COLO668 (cell line): Measurements from ENCODE around the gene FCGBP.
A peak's percentile ranks its signal among the peaks of the same experiment; 100 is the strongest.

Experiments used
- DNase-seq: peaks from one replicate; lab custom pipeline; 2025; ENCODE audit not compliant: unreplicated experiment; lab: John Stamatoyannopoulos, UW

Gene FCGBP

GRCh38 chr19:39949026-39949747, 14.8 kb upstream of the FCGBP start:
- no peak for DNase-seq

- DNase-seq = no peak
These were observed 12.1 kb upstream of the FCGBP start for GRCh38 chr19:39946532-39946931.

- no peak for DNase-seq
These were observed 9.2 kb upstream of the FCGBP start for GRCh38 chr19:39943586-39943985.

- DNase-seq = no peak
These were observed 7.9 kb upstream of the FCGBP start for GRCh38 chr19:39942366-39942730.

GRCh38 chr19:39941615-39942365, 7.4 kb upstream of the FCGBP start:
- no peak for DNase-seq

GRCh38 chr19:39941151-39941550, 6.7 kb upstream of the FCGBP start:
- DNase-seq = no peak

GRCh38 chr19:39940221-39940833, 5.9 kb upstream of the FCGBP start:
- DNase-seq = no peak

- DNase-seq = no peak
These were observed 5.1 kb upstream of the FCGBP start for GRCh38 chr19:39939556-39939955.

GRCh38 chr19:39937787-39938186, 3.4 kb upstream of the FCGBP start:
- no peak for DNase-seq

GRCh38 chr19:39937094-39937720, 2.8 kb upstream of the FCGBP start:
- DNase-seq = no peak

- no peak for DNase-seq
These were observed 2.2 kb upstream of the FCGBP start for GRCh38 chr19:39936622-39937021.

- DNase-seq = peak; percentile 7
These were observed 1.6 kb upstream of the FCGBP start for GRCh38 chr19:39936020-39936419.

- no peak for DNase-seq
These were observed 879 bp upstream of the FCGBP start for GRCh38 chr19:39935364-39935661.

GRCh38 chr19:39929750-39930149, 4.7 kb downstream of the FCGBP start:
- DNase-seq = no peak

- no peak for DNase-seq
These were observed 6.1 kb downstream of the FCGBP start for GRCh38 chr19:39928357-39928725.

- DNase-seq = no peak
These were observed 6.7 kb downstream of the FCGBP start for GRCh38 chr19:39927524-39928356.

GRCh38 chr19:39927076-39927475, 7.4 kb downstream of the FCGBP start:
- DNase-seq = no peak

GRCh38 chr19:39926170-39926760, 8.2 kb downstream of the FCGBP start:
- no peak for DNase-seq

- no peak for DNase-seq
These were observed 9.5 kb downstream of the FCGBP start for GRCh38 chr19:39924952-39925351.

- DNase-seq = no peak
These were observed 10.0 kb downstream of the FCGBP start for GRCh38 chr19:39924389-39924788.

- DNase-seq = no peak
These were observed 10.6 kb downstream of the FCGBP start for GRCh38 chr19:39923862-39924261.
